Left cardiac atrium (tissue), 4 donors: ENCODE measurements around the gene TPRKB. TPM values are rescaled to one million over a fixed set of nuclear protein-coding genes. Genes with fewer than 3 reads are reported as not detected.
"Not testable (repeated sequence)": the region's sequence is repeated elsewhere in the genome, so short reads cannot be mapped to it uniquely, and the experiment has no call there.

Source experiments
- ATAC-seq, 2 donors: fragments of 200-7000 bp; cut with Tn5 transposase; one replicate each; pipeline ENCODE4 v1.9.1; 2020; ENCODE audit warnings: mild to moderate bottlenecking in 2 of 2, moderate library complexity in 2 of 2
- DNase-seq: peaks from one replicate; pipeline ENCODE4 v3.0.0-alpha.2; 2020
- intact Hi-C, 2 donors: fragments of 100-400 bp; cut with DNase I; formaldehyde crosslinking; loops; one replicate each; pipeline versions ENCODE4 v1.14.1 to v1.15.1; 2022 to 2023
- total RNA-seq, 2 donors: library from RNA; stranded (reverse); fragmentation: NEBNext Ultra II Directional; extraction: Animal tissue kit (Norgen Biotek cat#: 25700); gene quantifications; one replicate each; pipeline ENCODE4 v1.2.1, GENCODE V29; 2021
- donor health status: DM: no; HTN: yes; CAD: no.
- donor health status: DM: no; HTN: yes; CAD: no; lungs with severe emphysema.
- donor health status: DM: yes; HTN: yes; CAD: no.
- donor health status: Dilated cardiomyopathy.

Gene TPRKB
- total RNA-seq, 2 donors from 2014 or later: 21.7 to 31.4 TPM

DNA sequence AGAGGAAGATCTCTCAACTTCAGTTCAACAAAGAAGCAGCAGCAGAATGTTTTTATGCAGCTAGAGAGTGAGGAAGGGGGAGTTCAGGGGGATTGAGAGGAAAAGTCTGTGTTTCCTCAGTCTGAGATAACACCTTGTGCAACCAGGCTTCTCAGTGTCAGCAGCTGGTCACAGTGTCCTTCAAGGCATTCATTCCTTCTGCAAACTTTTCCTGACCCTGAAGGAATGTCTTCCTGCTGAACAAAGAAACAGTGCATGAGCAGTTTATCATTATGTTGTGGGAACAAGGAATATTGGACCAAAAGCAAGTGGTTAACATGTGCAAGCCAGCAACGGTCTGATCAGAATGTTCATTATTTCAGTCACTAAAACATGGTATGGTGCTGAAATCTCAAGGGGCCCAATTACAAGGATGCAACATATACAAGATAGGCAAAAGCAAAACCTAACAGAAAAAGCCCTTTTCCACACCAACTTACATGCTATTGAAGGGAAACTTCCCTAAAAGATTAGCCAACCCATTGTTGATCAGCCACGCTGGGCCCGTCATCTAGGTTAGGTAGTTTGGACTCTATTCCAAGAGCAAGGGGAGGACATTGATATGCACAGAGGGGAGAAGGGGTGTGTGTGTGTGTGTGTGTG, 34.2 kb downstream of the TPRKB start:
- ATAC-seq: peak in 1 of 2 donors; percentile 42
- DNase-seq, intact Hi-C loops: not testable (repeated sequence)

DNA sequence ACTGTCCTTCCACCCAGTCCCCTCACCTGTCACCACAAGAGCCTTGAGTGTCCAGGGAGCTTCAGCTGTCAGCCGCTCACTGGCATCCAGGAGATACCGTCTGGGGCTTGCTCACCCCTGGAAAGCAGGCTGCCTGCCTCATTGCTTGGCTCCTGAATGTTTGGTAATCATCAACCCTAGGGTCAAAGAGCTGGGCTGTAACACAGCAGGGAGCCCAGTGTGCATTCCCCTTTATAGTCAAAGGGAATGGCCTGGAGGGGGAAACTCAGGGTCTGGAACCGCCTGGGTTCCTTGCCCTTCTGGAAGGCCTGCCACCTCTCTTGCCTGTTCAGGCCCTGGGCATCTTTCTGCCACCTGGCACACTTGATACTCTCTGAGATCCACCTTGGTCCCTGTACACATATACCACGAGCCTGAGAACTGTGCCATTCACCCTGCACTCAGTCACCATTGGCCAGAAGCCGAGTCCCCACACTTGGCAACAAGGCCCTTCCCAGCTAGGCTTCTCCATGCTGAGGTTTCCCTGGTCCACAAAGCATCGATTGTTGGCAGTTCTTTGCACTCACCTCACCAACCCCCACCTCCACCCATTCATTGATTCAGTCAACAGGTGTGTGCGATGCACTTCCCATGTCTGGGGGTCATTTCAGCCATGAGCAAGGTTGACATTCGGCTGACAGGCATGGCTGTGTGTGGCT, 35.0 kb downstream of the TPRKB start:
- intact Hi-C loops: no loop called here
- no peak for ATAC-seq
- DNase-seq: no peak

- DNase-seq, intact Hi-C loops, ATAC-seq: not testable (repeated sequence)
These were observed 35.7 kb downstream of the TPRKB start for GRCh38 chr2:73701448-73701765.

DNA sequence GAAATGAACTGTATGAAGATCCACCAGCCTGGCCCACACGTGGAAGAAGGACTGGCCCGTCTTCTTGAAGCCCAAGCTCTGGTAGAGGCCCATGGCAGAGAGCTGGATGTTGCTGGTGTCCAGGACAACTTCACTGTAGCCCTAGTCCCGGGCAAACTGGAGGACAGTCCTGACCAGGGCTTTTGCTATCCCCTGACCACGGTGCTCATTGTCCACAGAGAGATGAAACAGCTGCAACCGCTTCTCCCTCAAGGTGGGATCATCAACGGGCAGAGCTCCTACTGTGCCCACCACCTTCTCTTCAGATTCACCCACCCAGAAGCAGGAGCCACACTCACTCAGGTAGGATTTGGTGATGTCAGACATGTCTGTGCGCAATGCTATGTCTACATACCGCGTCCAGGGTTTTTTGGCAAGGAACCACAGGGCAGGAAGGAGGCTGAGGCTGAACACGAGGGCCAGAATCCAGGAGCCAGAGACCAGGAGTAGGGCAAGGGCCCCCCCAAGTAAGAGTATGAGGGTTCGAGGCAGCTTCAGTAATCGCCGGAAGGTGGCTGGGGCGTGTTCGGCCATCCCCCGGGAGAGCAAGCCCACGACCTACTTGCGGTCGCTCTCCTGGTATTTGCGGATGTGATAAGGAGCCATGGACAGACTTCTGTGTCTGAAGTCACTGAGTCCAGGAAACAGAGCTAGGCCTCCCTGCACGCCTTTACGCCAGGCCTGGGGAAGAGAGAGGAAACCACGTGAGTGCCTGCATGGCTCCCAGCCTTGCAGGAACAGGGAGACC, 36.3 kb downstream of the TPRKB start:
- DNase-seq: no peak
- ATAC-seq: peak; percentile 10 to 33
- intact Hi-C loops: no loop called here

GRCh38 chr2:73700131-73700611, 37.0 kb downstream of the TPRKB start:
- intact Hi-C loops: no loop called here

GRCh38 chr2:73699437-73699836, 37.7 kb downstream of the TPRKB start:
- DNase-seq: no peak
- intact Hi-C loops: no loop called here
- ATAC-seq: no peak

More at GRCh38 chr2:73700131-73700611, 37.0 kb downstream of the TPRKB start:
- peak in 1 of 2 donors; percentile 83 for ATAC-seq
- DNase-seq: no peak

DNA sequence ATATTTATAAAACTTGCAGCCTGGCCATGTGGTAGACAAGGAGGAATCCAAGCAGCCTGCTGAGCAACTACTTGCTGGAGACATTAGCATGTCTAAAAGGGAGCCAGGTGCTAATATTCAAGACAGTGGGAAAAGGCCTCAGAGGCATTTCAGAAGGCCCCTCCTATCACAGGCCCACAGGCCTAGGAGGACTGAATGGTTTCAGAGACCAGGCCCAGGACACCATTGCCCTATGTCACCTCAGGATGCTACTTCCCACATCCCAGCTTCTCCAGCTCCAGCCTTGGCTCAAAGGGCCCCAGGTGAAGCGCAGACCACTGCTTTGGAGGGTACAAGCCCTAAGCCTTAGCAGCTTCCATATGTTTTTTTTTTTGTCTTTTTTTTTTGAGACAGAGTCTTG, 39.0 kb downstream of the TPRKB start:
- intact Hi-C loops: no loop called here
- no peak for ATAC-seq
- no peak for DNase-seq

- no peak for ATAC-seq
- intact Hi-C loops: no loop called here
- DNase-seq: no peak
These were observed 39.5 kb downstream of the TPRKB start for GRCh38 chr2:73697606-73698005.

GRCh38 chr2:73696985-73697384, 40.2 kb downstream of the TPRKB start:
- ATAC-seq, DNase-seq, intact Hi-C loops: not testable (repeated sequence)

DNA sequence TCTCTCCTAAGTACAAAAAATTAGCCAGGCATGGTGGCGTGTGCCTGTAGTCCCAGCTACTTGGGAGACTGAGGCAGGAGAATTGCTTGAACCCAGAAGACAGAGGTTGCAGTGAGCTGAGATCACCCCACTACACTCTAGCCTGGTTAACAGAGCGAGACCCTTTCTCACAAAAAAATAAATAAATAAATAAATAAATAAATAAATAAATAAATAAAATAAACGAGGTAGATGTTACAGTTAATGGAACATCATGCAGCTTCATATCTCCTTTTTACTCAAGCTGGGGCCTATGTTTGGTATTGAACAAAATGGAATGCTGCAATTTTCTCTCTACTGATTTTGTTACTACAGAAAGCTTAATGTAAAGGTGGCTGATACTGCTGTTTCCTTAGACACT, 40.6 kb downstream of the TPRKB start:
- ATAC-seq, intact Hi-C loops, DNase-seq: not testable (repeated sequence)

DNA sequence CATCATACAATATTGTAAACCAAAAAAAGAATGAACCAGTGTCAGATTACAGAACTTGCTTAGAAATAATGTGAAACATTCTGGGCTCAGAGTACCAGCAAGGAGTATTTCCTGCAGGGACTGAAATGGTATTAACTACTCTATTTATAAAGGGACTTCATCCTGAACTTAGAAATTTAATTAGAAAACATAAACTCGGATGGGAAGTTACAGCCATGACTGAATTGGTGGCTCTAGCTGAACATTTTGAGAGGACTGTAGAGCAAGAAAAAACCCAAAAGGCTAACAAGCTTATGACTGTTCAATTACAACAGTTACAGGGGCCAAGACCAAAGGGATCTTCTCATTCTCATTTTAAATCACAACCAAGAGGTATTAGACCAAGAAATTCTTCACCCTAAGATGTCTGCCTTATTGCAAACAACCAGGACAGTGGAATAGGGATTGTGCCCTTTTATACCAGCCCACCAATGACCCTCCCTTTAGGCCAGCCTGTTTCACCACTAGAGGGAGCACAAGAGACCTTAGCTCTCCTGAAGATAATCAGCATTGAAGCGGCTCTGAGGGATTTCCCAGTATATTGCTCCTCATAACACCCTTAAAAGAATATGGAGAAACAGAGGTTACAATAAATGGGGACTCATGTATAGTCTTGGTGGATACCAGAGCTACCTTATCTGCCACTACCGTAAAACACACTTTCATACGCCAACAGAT, 46.6 kb downstream of the TPRKB start:
- not testable (repeated sequence) for DNase-seq
- peak; percentile 53 to 86 for ATAC-seq

GRCh38 chr2:73688494-73688893, 48.7 kb downstream of the TPRKB start:
- ATAC-seq: not testable (repeated sequence)

More for the DNA sequence above, 46.6 kb downstream of the TPRKB start:
- intact Hi-C loops: not testable (repeated sequence)

GRCh38 chr2:73685764-73686438, 51.2 kb downstream of the TPRKB start:
- DNase-seq (no peak), ATAC-seq (no peak)
- intact Hi-C loops: no loop called here

More at GRCh38 chr2:73688494-73688893, 48.7 kb downstream of the TPRKB start:
- intact Hi-C loops, DNase-seq: not testable (repeated sequence)

DNA sequence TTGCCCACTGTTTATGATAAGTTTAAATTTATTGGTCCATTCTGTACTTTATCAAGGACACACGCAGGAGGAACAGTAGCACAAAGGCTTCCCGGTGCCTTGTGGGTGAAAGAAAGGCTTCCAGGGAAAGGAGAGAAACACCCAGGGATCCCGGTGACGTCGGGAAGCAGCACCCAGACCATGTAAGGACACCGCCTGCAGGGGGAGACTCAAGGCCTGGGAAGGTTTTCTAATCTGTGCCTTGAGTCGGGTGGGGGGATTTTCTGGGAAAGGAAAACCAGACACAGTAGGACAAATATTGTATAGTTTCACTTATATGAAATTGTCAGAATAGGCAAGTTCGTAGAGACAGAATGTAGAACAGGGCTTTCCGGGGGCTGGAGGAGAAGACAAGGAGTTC, 52.2 kb downstream of the TPRKB start:
- intact Hi-C loops, DNase-seq: not testable (repeated sequence)
- peak; percentile 19 to 38 for ATAC-seq

- intact Hi-C loops: not testable (repeated sequence)
These were observed 52.8 kb downstream of the TPRKB start for GRCh38 chr2:73684325-73684724.

DNA sequence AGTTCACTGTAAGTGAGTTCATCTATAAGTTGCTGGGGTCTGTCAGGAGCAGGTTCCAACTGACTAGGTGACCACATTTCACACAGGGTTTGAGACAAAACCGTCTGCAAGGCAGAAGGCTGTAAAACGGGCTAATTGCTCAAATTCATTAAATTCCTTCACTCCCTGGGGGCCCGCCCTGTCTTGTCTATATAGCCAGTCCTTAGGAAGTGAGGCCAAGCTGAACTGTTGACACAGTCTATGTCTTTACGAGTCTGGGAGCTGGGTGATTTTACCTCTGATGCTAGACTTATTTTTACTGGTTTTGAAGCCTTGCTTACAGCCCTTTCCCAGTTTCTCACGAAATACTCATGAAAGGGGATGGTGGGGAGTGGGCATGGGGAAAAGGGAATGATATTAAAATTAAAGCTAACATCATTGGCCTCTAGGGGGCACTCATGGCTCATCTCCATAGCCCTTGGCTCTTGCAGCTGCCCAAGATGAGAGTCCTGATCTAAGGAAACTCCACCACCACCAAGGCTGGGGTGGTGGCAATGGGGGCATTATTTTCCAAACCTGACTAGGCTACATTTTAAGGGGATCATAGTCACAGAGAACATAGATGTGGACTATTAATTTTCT, 57.1 kb downstream of the TPRKB start:
- intact Hi-C loops, DNase-seq: not testable (repeated sequence)
- ATAC-seq: peak; percentile 34 to 48

More at GRCh38 chr2:73684325-73684724, 52.8 kb downstream of the TPRKB start:
- ATAC-seq, DNase-seq: not testable (repeated sequence)
